Cardiac septum (tissue), 1 donor: Measurements from ENCODE around the gene CGB2. TPM values are rescaled to one million over a fixed set of nuclear protein-coding genes. Genes with fewer than 3 reads are reported as not detected.
"Not testable (repeated sequence)": the region's sequence is repeated elsewhere in the genome, so short reads cannot be mapped to it uniquely, and the experiment has no call there.

Experiments
- DNase-seq: peaks from one replicate; pipeline ENCODE4 v3.0.0-alpha.2; 2020; ENCODE audit warnings: low spot score
- intact Hi-C: fragments of 100-400 bp; cut with DNase I; formaldehyde crosslinking; loops from one replicate; pipeline ENCODE4 v1.14.0; 2022
- long read RNA-seq: library from polyadenylated mRNA; unstranded; transcript quantifications from one replicate; pipeline ENCODE4 v2.0.0, GENCODE V29; 2021
- total RNA-seq: library from RNA; stranded (reverse); fragmentation: NEBNext Ultra II Directional; extraction: Animal tissue kit (Norgen Biotek cat#: 25700); gene quantifications from one replicate; pipeline ENCODE4 v1.2.1, GENCODE V29; 2021
- donor health status: DM: no; HTN: no; CAD: no.

CGB2 gene
- not detected for total RNA-seq
- long read RNA-seq: 0 reads

GRCh38 chr19:49031642-49032301 is at the start of gene CGB2:
TSS of gene CGB2 (plus strand) at chr19:49031890. CDS start at chr19:49032096, 206 bp downstream.
- intact Hi-C loops, DNase-seq: not testable (repeated sequence)

GRCh38 chr19:48982280-48982679 is 49.4 kb upstream of the CGB2 start:
- intact Hi-C loops: no loop called here
- DNase-seq: no peak

GRCh38 chr19:48985711-48986110 is 46.0 kb upstream of the CGB2 start:
- intact Hi-C loops: no loop called here
- DNase-seq: no peak

GRCh38 chr19:48986211-48986610 is 45.5 kb upstream of the CGB2 start:
- intact Hi-C loops: no loop called here
- no peak for DNase-seq

- no peak for DNase-seq
- intact Hi-C loops: no loop called here
Observed at GRCh38 chr19:48987323-48987722, 44.4 kb upstream of the CGB2 start.

- intact Hi-C loops: no loop called here
- no peak for DNase-seq
Observed at GRCh38 chr19:48988286-48988685, 43.4 kb upstream of the CGB2 start.

GRCh38 chr19:48988860-48989259 is 42.8 kb upstream of the CGB2 start:
- intact Hi-C loops: no loop called here
- DNase-seq: no peak

- no peak for DNase-seq
- intact Hi-C loops: loop anchor here (5.0 to 10.0 kb wide), 2 partner anchors 158 to 215 kb away; no protein-coding TSS in a partner anchor
Observed at GRCh38 chr19:48989701-48990291, 41.9 kb upstream of the CGB2 start.

- intact Hi-C loops: loop anchor here (5.0 to 10.0 kb wide), 2 partner anchors 157 to 214 kb away; no protein-coding TSS in a partner anchor
- DNase-seq: no peak
Observed at GRCh38 chr19:48990400-48990799, 41.3 kb upstream of the CGB2 start.

GRCh38 chr19:48991011-48991609 is 40.6 kb upstream of the CGB2 start:
- intact Hi-C loops: loop anchor here (5.0 to 10.0 kb wide), 2 partner anchors 156 to 214 kb away; no protein-coding TSS in a partner anchor
- DNase-seq: no peak

GRCh38 chr19:48991873-48992580 is 39.7 kb upstream of the CGB2 start:
- peak; percentile 85 for DNase-seq
- intact Hi-C loops: loop anchor here (5.0 to 10.0 kb wide), 2 partner anchors 155 to 213 kb away; no protein-coding TSS in a partner anchor

GRCh38 chr19:48992581-48993174 is 39.0 kb upstream of the CGB2 start:
- no peak for DNase-seq
- intact Hi-C loops: loop anchor here (5.0 to 10.0 kb wide), 2 partner anchors 155 to 212 kb away; no protein-coding TSS in a partner anchor

- DNase-seq: peak; percentile 100
- intact Hi-C loops: loop anchor here (5.0 to 10.0 kb wide), 2 partner anchors 154 to 211 kb away; no protein-coding TSS in a partner anchor
Observed at GRCh38 chr19:48993175-48994034, 38.3 kb upstream of the CGB2 start, which contains the start of the genes GYS1 and RUVBL2. TSS of gene GYS1 (minus strand) at chr19:48993309. CDS start at chr19:48993112, 197 bp downstream. TSS of gene RUVBL2 (plus strand) at chr19:48993887. CDS start at chr19:48993912, 25 bp downstream.

GRCh38 chr19:48994035-48994386 is 37.7 kb upstream of the CGB2 start:
- intact Hi-C loops: loop anchor here (5.0 to 10.0 kb wide), 2 partner anchors 153 to 211 kb away; no protein-coding TSS in a partner anchor
- DNase-seq: no peak

- no peak for DNase-seq
- intact Hi-C loops: loop anchor here (10.0 kb wide), 1 partner anchor 207 kb away; no protein-coding TSS in a partner anchor
Observed at GRCh38 chr19:48997972-48998371, 33.7 kb upstream of the CGB2 start.

GRCh38 chr19:48999481-49000325 is 32.0 kb upstream of the CGB2 start:
- intact Hi-C loops: loop anchor here (10.0 kb wide), 1 partner anchor 205 kb away; no protein-coding TSS in a partner anchor
- no peak for DNase-seq

GRCh38 chr19:49004133-49004532 is 27.6 kb upstream of the CGB2 start:
- no peak for DNase-seq
- intact Hi-C loops: no loop called here
